Neural progenitor cell (in vitro differentiated cells): Measurements from ENCODE around the gene ZNF469. TPM values are rescaled to one million over a fixed set of nuclear protein-coding genes. Genes with fewer than 3 reads are reported as not detected.

Experiments used
- DNase-seq: peaks from one replicate; pipeline ENCODE4 v3.0.0-alpha.2; 2016; ENCODE audit warnings: low spot score
- H2AFZ ChIP-seq: fragments of 200-600 bp; sonication (generic); replicated peaks from 2 replicates; pipeline ENCODE4 v1.6.1; 2016; ENCODE audit warnings: antibody characterized with exemption
- H3F3A ChIP-seq: fragments of 200-600 bp; sonication (generic); 2 replicates; pipeline ENCODE4 v1.6.1; 2016; ENCODE audit warnings: antibody characterized with exemption, low read depth
- H3K27ac ChIP-seq: fragments of 200-600 bp; sonication (generic); 2 replicates; pipeline ENCODE4 v1.5.1; 2016; ENCODE audit warnings: mild to moderate bottlenecking
- H3K27me3 ChIP-seq: fragments of 200-600 bp; sonication (generic); 2 replicates; pipeline ENCODE4 v1.6.1; 2016; ENCODE audit warnings: mild to moderate bottlenecking, moderate library complexity
- H3K36me3 ChIP-seq: fragments of 200-600 bp; sonication (generic); 2 replicates; pipeline ENCODE4 v1.5.1; 2016
- H3K4me1 ChIP-seq: fragments of 200-600 bp; sonication (generic); 2 replicates; pipeline ENCODE4 v1.6.1; 2016; ENCODE audit warnings: mixed run types
- H3K4me2 ChIP-seq: fragments of 200-600 bp; sonication (generic); 2 replicates; pipeline ENCODE4 v1.6.1; 2016
- H3K4me3 ChIP-seq: fragments of 200-600 bp; sonication (generic); 2 replicates; pipeline ENCODE4 v1.5.1; 2016
- H3K79me2 ChIP-seq: fragments of 200-600 bp; sonication (generic); 2 replicates; pipeline ENCODE4 v1.6.1; 2016; ENCODE audit warnings: low read depth
- H3K9ac ChIP-seq: fragments of 200-600 bp; sonication (generic); 2 replicates; pipeline ENCODE4 v1.6.1; 2016
- H3K9me3 ChIP-seq: fragments of 200-600 bp; sonication (generic); 2 replicates; pipeline ENCODE4 v1.5.1; 2016; ENCODE audit warnings: low read depth
- H4K20me1 ChIP-seq: fragments of 200-600 bp; sonication (generic); 2 replicates; pipeline ENCODE4 v1.6.1; 2016; ENCODE audit warnings: low read depth
- H3K27ac Mint-ChIP-seq: 3 replicates; pipeline ENCODE4 v1.8.0; 2021; ENCODE audit warnings: mixed read lengths
- H3K27me3 Mint-ChIP-seq: 2 replicates; pipeline ENCODE4 v1.8.0; 2022; ENCODE audit warnings: low read depth, mild to moderate bottlenecking, inconsistent platforms, moderate library complexity, mixed read lengths; ENCODE audit not compliant: insufficient read depth
- H3K36me3 Mint-ChIP-seq: 3 replicates; pipeline ENCODE4 v1.8.0; 2021; ENCODE audit warnings: mixed read lengths
- H3K4me1 Mint-ChIP-seq: 3 replicates; pipeline ENCODE4 v1.8.0; 2021; ENCODE audit warnings: mixed read lengths
- H3K4me3 Mint-ChIP-seq: 3 replicates; pipeline ENCODE4 v1.8.0; 2021; ENCODE audit warnings: mild to moderate bottlenecking, moderate library complexity, mixed read lengths
- H3K9me3 Mint-ChIP-seq: 3 replicates; pipeline ENCODE4 v1.8.0; 2020; ENCODE audit warnings: mixed read lengths
- EZH2 ChIP-seq: fragments of 200-600 bp; sonication (generic); IDR thresholded peaks from 2 replicates; pipeline ENCODE4 v1.6.1; 2017; ENCODE audit warnings: antibody characterized with exemption, mild to moderate bottlenecking, moderate library complexity
- EZH2phosphoT487 ChIP-seq: fragments of 200-600 bp; sonication (generic); IDR thresholded peaks from 2 replicates; pipeline ENCODE4 v1.6.1; 2017; ENCODE audit warnings: antibody characterized with exemption
- total RNA-seq: library from RNA; depleted of rRNA; stranded (reverse); fragments of >200 nt; gene quantifications from 2 replicates; pipeline ENCODE4 v1.2.3, GENCODE V29; 2015; ENCODE audit warnings: low replicate concordance
- TF ChIP-seq, protein P1 (sequence below): fragments of 200-600 bp; sonication (generic); IDR thresholded peaks from 2 replicates; pipeline ENCODE4 v1.5.1; 2017; ENCODE audit warnings: antibody characterized with exemption, mild to moderate bottlenecking

Gene ZNF469
- total RNA-seq, 1 donor from 2014 or later = 0.02 TPM

GRCh38 chr16:88370365-88370764 is 12.4 kb upstream of the ZNF469 start:
- Histone ChIP-seq H3K4me2 (no peak overlapping the region), H3K36me3 (no peaks in the 10 kb centered on the region), H3K9ac (no peak overlapping the region), H3K9me3 (no peaks in the 10 kb centered on the region), H3F3A (no peaks in the 10 kb centered on the region), H3K27me3 (no peaks in the 10 kb centered on the region), H3K4me3 (no peak overlapping the region), H3K27ac (no peak overlapping the region), H2AFZ (no peak overlapping the region), H3K4me1 (no peaks in the 10 kb centered on the region), H3K79me2 (no peaks in the 10 kb centered on the region), H4K20me1 (no peaks in the 10 kb centered on the region)
- peaks cover 11% of the 10 kb centered on the region for H3K27me3 Mint-ChIP-seq
- no peak overlapping the region for H3K4me3 Mint-ChIP-seq
- TF ChIP-seq, protein P1, sequence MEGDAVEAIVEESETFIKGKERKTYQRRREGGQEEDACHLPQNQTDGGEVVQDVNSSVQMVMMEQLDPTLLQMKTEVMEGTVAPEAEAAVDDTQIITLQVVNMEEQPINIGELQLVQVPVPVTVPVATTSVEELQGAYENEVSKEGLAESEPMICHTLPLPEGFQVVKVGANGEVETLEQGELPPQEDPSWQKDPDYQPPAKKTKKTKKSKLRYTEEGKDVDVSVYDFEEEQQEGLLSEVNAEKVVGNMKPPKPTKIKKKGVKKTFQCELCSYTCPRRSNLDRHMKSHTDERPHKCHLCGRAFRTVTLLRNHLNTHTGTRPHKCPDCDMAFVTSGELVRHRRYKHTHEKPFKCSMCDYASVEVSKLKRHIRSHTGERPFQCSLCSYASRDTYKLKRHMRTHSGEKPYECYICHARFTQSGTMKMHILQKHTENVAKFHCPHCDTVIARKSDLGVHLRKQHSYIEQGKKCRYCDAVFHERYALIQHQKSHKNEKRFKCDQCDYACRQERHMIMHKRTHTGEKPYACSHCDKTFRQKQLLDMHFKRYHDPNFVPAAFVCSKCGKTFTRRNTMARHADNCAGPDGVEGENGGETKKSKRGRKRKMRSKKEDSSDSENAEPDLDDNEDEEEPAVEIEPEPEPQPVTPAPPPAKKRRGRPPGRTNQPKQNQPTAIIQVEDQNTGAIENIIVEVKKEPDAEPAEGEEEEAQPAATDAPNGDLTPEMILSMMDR = no peak
- no peak for TF ChIP-seq EZH2phosphoT487
- no peak for TF ChIP-seq EZH2
- no peak for DNase-seq
- H3K27ac Mint-ChIP-seq = no peak overlapping the region
- no peaks in the 10 kb centered on the region for H3K9me3 Mint-ChIP-seq
- no peaks in the 10 kb centered on the region for H3K36me3 Mint-ChIP-seq
- peaks cover 3% of the 10 kb centered on the region for H3K4me1 Mint-ChIP-seq

GRCh38 chr16:88372522-88372921 is 10.2 kb upstream of the ZNF469 start:
- DNase-seq = no peak
- Histone ChIP-seq H3K9ac (no peak overlapping the region), H3K4me2 (no peak overlapping the region), H3K27me3 (no peaks in the 10 kb centered on the region), H3K9me3 (no peaks in the 10 kb centered on the region), H3K27ac (no peak overlapping the region), H2AFZ (no peak overlapping the region), H3K4me1 (no peaks in the 10 kb centered on the region), H3K4me3 (no peak overlapping the region), H4K20me1 (no peaks in the 10 kb centered on the region), H3F3A (no peaks in the 10 kb centered on the region), H3K36me3 (no peaks in the 10 kb centered on the region), H3K79me2 (no peaks in the 10 kb centered on the region)
- Mint-ChIP-seq H3K36me3 (no peaks in the 10 kb centered on the region), H3K4me3 (no peak overlapping the region), H3K27me3 (peaks cover 11% of the 10 kb centered on the region), H3K27ac (no peak overlapping the region), H3K4me1 (peaks cover 10% of the 10 kb centered on the region), H3K9me3 (no peaks in the 10 kb centered on the region)
- TF ChIP-seq EZH2phosphoT487 = no peak
- TF ChIP-seq, protein P1 = no peak
- TF ChIP-seq EZH2 = no peak

DNA sequence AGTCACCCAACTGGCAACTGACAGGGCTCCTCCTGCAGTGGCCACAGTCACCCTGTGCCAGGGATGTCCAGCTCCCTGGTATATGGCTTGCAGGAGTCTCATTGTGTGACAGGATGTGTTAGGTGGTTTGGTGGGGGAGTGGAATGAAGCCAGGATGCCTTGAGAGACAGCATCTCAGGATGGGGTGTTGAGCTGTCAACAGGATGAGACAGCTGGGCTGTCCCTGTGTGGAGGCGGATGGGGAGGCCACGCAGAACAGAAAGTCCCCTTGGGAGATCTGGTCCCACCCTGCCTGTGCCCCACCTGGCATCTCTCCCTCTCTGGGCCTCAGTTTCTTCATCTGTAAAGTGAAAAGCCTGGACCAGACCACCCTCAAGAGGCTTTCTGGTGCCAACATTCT is 9.5 kb upstream of the ZNF469 start:
- no peak overlapping the region for H2AFZ ChIP-seq
- H3K36me3 Mint-ChIP-seq = no peaks in the 10 kb centered on the region

More for the DNA sequence above, 9.5 kb upstream of the ZNF469 start:
- no peaks in the 10 kb centered on the region for H3K36me3 ChIP-seq
- no peak overlapping the region for H3K9ac ChIP-seq
- no peaks in the 10 kb centered on the region for H3K79me2 ChIP-seq
- H3K9me3 ChIP-seq = no peaks in the 10 kb centered on the region
- Mint-ChIP-seq H3K4me3 (no peak overlapping the region), H3K27me3 (peaks cover 8% of the 10 kb centered on the region), H3K9me3 (no peaks in the 10 kb centered on the region), H3K27ac (no peak overlapping the region), H3K4me1 (peaks cover 11% of the 10 kb centered on the region)
- no peak overlapping the region for H3K4me3 ChIP-seq
- H3K4me1 ChIP-seq = no peaks in the 10 kb centered on the region
- H3K27ac ChIP-seq = no peak overlapping the region
- TF ChIP-seq, protein P1 = no peak
- TF ChIP-seq EZH2 = no peak
- no peak for TF ChIP-seq EZH2phosphoT487
- no peaks in the 10 kb centered on the region for H3F3A ChIP-seq
- DNase-seq = no peak
- no peak overlapping the region for H3K4me2 ChIP-seq
- no peaks in the 10 kb centered on the region for H4K20me1 ChIP-seq
- no peaks in the 10 kb centered on the region for H3K27me3 ChIP-seq
